Lung (tissue), 12 donors: ENCODE data around the gene PRKCE. TPM values are rescaled to one million over a fixed set of nuclear protein-coding genes. Genes with fewer than 3 reads are reported as not detected.

Experiments
- ATAC-seq: fragments of 200-7000 bp; cut with Tn5 transposase; one replicate; pipeline ENCODE4 v1.9.1; 2020; ENCODE audit warnings: moderate number of reproducible peaks; ENCODE audit not compliant: insufficient read depth, low FRiP score
- DNase-seq, 3 donors: peaks; one replicate each; pipeline ENCODE4 v3.0.0-alpha.2; 2013 to 2017
- H3K27ac ChIP-seq, 2 donors: one replicate each; pipeline ENCODE4 v1.5.1; 2013; ENCODE audit warnings: mild to moderate bottlenecking in 2 of 2, moderate library complexity in 2 of 2, control low read depth in 1 of 2, inconsistent platforms in 1 of 2, low read depth in 1 of 2, low read length in 1 of 2
- H3K27me3 ChIP-seq, 3 donors: one replicate each; pipeline ENCODE4 v1.5.1; 2013; ENCODE audit warnings: low read length in 2 of 3; ENCODE audit not compliant: control insufficient read depth in 3 of 3, insufficient read depth in 3 of 3
- H3K36me3 ChIP-seq, 4 donors: one replicate each; pipeline ENCODE4 v1.5.1; 2013; ENCODE audit warnings: low read length in 4 of 4, mild to moderate bottlenecking in 1 of 4, moderate library complexity in 1 of 4; ENCODE audit not compliant: control insufficient read depth in 4 of 4, insufficient read depth in 4 of 4
- H3K4me1 ChIP-seq, 5 donors: one replicate each; pipeline ENCODE4 v1.5.1; 2013; ENCODE audit warnings: low read length in 5 of 5, mild to moderate bottlenecking in 2 of 5, moderate library complexity in 1 of 5; ENCODE audit not compliant: control insufficient read depth in 5 of 5, insufficient read depth in 5 of 5
- H3K4me3 ChIP-seq: one replicate; pipeline ENCODE4 v1.5.1; 2013; ENCODE audit warnings: mild to moderate bottlenecking, control low read depth, moderate library complexity
- H3K9ac ChIP-seq, 2 donors: one replicate each; pipeline ENCODE4 v1.5.1; 2013; ENCODE audit warnings: low read length in 2 of 2, control low read depth in 1 of 2; ENCODE audit not compliant: insufficient read depth in 1 of 2
- H3K9me3 ChIP-seq, 4 donors: one replicate each; pipeline ENCODE4 v1.5.1; 2013; ENCODE audit warnings: low read length in 3 of 4, mild to moderate bottlenecking in 1 of 4, moderate library complexity in 1 of 4; ENCODE audit not compliant: control insufficient read depth in 4 of 4, insufficient read depth in 3 of 4
- CTCF ChIP-seq: IDR thresholded peaks from 2 replicates; pipeline ENCODE4 v1.5.1; 2012; ENCODE audit warnings: mild to moderate bottlenecking; ENCODE audit errors: control extremely low read depth, extremely low read depth
- WGBS, 2 donors: extraction: QIAGEN DNeasy Blood & Tissue Kit; methylation state at CpG; one replicate each; pipeline ENCODE4 v1.1.7; 2013; 5-methylcytosine and 5-hydroxymethylcytosine counted together
- polyA plus RNA-seq, 2 donors: library from polyadenylated mRNA; stranded (reverse); fragments of 200-250 nt; gene quantifications; one replicate each; pipeline ENCODE4 v1.2.1, GENCODE V29; 2013
- total RNA-seq, 2 donors: library from RNA; depleted of rRNA in 1 of 2; stranded (reverse); fragments of >200 nt in 1 of 2; gene quantifications; one replicate each; pipeline ENCODE4 v1.2.1, GENCODE V29; 2014 to 2021
- donor health status: control.
- donor health status: control.
- donor health status: Bipolar disorder and iron deficiency.
- donor health status: healthy.
- donor health status: DM: yes; HTN: yes; CAD: no.

PRKCE gene
- total and polyA plus RNA-seq, 4 donors = 12.5 to 82.2 (median 32.1) TPM

GRCh38 chr2:45649858-45650811 is 1.3 kb upstream of the PRKCE start:
- peaks cover 0 to 1% (median 0%) of the 10 kb centered on the region in 4 donors for H3K9me3 ChIP-seq
- no peak for TF ChIP-seq CTCF
- H3K36me3 ChIP-seq = no peaks in the 10 kb centered on the region
- H3K4me3 ChIP-seq = peak overlapping the region; percentile 81
- peak overlapping the region; percentile 71 to 84 for H3K9ac ChIP-seq
- ATAC-seq = peak; percentile 38
- peak overlapping the region; percentile 98 for H3K27ac ChIP-seq
- H3K4me1 ChIP-seq = peaks cover 0 to 37% (median 12%) of the 10 kb centered on the region in 5 donors
- H3K27me3 ChIP-seq = no peaks in the 10 kb centered on the region
- WGBS, 2 donors = 0 to 1% methylated on average over 56 to 66 of the region's 66 CpGs
- peak; percentile 73 to 80 (median 77) for DNase-seq

- Histone ChIP-seq H3K27me3 (no peaks in the 10 kb centered on the region), H3K4me1 (peaks cover 0 to 37% (median 13%) of the 10 kb centered on the region in 5 donors), H3K9me3 (peaks cover 0 to 1% (median 0%) of the 10 kb centered on the region in 4 donors), H3K9ac (peak overlapping the region in 1 of 2 donors; percentile 39), H3K27ac (peak overlapping the region; percentile 98), H3K4me3 (peak overlapping the region; percentile 81), H3K36me3 (no peaks in the 10 kb centered on the region)
- peak; percentile 98 to 99 (median 99) for DNase-seq
- TF ChIP-seq CTCF = peak; percentile 37
- WGBS, 2 donors = 1% methylated on average over 63 to 79 of the region's 79 CpGs
- ATAC-seq = peak; percentile 81
These were observed 542 bp upstream of the PRKCE start for GRCh38 chr2:45650851-45651414.

GRCh38 chr2:45652090-45653031 is 886 bp downstream of the PRKCE start:
- no peaks in the 10 kb centered on the region for H3K9me3 ChIP-seq
- H3K9ac ChIP-seq = peak overlapping the region; percentile 39 to 57
- ATAC-seq = no peak
- no peaks in the 10 kb centered on the region for H3K27me3 ChIP-seq
- peak overlapping the region; percentile 81 for H3K4me3 ChIP-seq
- peak overlapping the region; percentile 76 to 98 for H3K27ac ChIP-seq
- 2 to 3% methylated on average over 53 of the region's 53 CpGs for WGBS, 2 donors
- DNase-seq = peak; percentile 62 to 78 (median 75)
- TF ChIP-seq CTCF = no peak
- H3K4me1 ChIP-seq = peaks cover 0 to 37% (median 13%) of the 10 kb centered on the region in 5 donors
- no peaks in the 10 kb centered on the region for H3K36me3 ChIP-seq
